Measurements from ENCODE around the gene BOLA2B. TPM values are rescaled to one million over a fixed set of nuclear protein-coding genes. Genes with fewer than 3 reads are reported as not detected.

Gene BOLA2B
- total and polyA plus RNA-seq, 2 of the 4 experiments (the other 2 are of a cell fraction), result 121 to 301 TPM

DNA sequence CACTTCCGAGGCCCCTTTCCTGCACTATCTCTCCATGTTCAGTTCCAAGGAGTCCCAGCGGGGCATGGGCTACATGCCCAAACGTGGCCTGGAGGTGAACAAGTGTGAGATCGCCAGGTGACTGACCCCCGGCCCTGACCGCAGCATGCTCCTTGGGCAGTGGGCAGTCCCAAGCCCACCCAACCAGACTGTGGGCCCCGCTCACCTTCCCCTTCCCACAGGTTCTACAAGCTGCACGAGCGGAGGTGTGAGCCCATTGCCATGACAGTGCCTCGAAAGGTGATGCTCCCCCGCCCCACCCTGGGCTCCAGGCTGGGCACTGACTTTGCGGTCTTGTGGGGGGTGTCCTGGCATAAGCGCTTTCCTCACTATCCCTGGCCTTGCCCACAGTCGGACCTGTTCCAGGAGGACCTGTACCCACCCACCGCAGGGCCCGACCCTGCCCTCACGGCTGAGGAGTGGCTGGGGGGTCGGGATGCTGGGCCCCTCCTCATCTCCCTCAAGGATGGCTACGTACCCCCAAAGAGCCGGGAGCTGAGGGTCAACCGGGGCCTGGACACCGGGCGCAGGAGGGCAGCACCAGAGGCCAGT lies 5.4 kb downstream of the BOLA2B start:
- Histone ChIP-seq H3K79me1 (ENCODE audit: low read depth in 1 of 2, low read length in 2 of 2) (peaks cover 0 to 7% of the 10 kb centered on the region in 2 experiments; a peak in 2 of 4 replicates), H3K27me3 (ENCODE audit: control insufficient read depth, insufficient read depth, low read length) (no peaks in the 10 kb centered on the region), H2BK20ac (ENCODE audit: low read depth, low read length) (no peak overlapping the region), H3K27ac (ENCODE audit: insufficient read depth, low read length) (no peak overlapping the region), H3K18ac (ENCODE audit: low read depth, low read length) (no peak overlapping the region), H4K5ac (ENCODE audit: low read depth, low read length) (no peak overlapping the region), H2BK15ac (ENCODE audit: low read depth, low read length) (no peak overlapping the region), H3K4me3 (ENCODE audit: insufficient read depth, low read depth, low read length) (no peak overlapping the region), H3K4ac (ENCODE audit: low read depth, low read length) (no peak overlapping the region), H3K14ac (replicated peaks; ENCODE audit: low read depth, low read length) (no peak overlapping the region), H4K8ac (ENCODE audit: low read depth in 2 of 2, low read length in 2 of 2) (no peak overlapping the region), H3K9me3 (ENCODE audit: control insufficient read depth, insufficient read depth, low read length) (no peaks in the 10 kb centered on the region), H4K91ac (ENCODE audit: insufficient read depth, low read depth, low read length) (no peak overlapping the region), H2AK5ac (ENCODE audit: low read depth, low read length) (no peak overlapping the region), H2AK9ac (replicated peaks; ENCODE audit: low read depth, low read length, poor library complexity) (no peak overlapping the region), H4K20me1 (ENCODE audit: insufficient read depth, low read length) (no peaks in the 10 kb centered on the region), H2AFZ (replicated peaks; ENCODE audit: low read length, poor library complexity) (no peak overlapping the region), H3K9ac (ENCODE audit: low read depth, low read length) (no peak overlapping the region), H3K56ac (ENCODE audit: extremely low read depth, insufficient read depth, low read length) (no peak overlapping the region), H3K9me1 (ENCODE audit: insufficient read depth, low read length) (no peaks in the 10 kb centered on the region), H3K23ac (ENCODE audit: low read depth, low read length) (no peak overlapping the region), H2BK120ac (ENCODE audit: low read depth, low read length) (no peak overlapping the region), H3K36me3 (ENCODE audit: control insufficient read depth, insufficient read depth, low read length) (peaks cover 1% of the 10 kb centered on the region; the same call in 1 of the 2 replicates), H3K4me1 (ENCODE audit: control insufficient read depth, insufficient read depth, low read length) (peaks cover 2% of the 10 kb centered on the region; the same call in 1 of the 2 replicates), H3K4me2 (ENCODE audit: low read depth, low read length) (no peak overlapping the region), H2BK5ac (ENCODE audit: low read depth, low read length, poor library complexity, severe bottlenecking) (no peak overlapping the region)
- intact Hi-C loops (cut with micrococcal nuclease), result no loop called here
- ChIA-PET CTCF (no interaction called here), POLR2A (ENCODE audit: unreplicated experiment) (no interaction called here)
- TF ChIP-seq, protein P1, sequence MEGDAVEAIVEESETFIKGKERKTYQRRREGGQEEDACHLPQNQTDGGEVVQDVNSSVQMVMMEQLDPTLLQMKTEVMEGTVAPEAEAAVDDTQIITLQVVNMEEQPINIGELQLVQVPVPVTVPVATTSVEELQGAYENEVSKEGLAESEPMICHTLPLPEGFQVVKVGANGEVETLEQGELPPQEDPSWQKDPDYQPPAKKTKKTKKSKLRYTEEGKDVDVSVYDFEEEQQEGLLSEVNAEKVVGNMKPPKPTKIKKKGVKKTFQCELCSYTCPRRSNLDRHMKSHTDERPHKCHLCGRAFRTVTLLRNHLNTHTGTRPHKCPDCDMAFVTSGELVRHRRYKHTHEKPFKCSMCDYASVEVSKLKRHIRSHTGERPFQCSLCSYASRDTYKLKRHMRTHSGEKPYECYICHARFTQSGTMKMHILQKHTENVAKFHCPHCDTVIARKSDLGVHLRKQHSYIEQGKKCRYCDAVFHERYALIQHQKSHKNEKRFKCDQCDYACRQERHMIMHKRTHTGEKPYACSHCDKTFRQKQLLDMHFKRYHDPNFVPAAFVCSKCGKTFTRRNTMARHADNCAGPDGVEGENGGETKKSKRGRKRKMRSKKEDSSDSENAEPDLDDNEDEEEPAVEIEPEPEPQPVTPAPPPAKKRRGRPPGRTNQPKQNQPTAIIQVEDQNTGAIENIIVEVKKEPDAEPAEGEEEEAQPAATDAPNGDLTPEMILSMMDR (conservative IDR thresholded peaks at IDR 0.05; ENCODE audit: low read depth, low read length), result no peak
- no peak for TF ChIP-seq POLR2A (IDR thresholded peaks at IDR 0.05; ENCODE audit: low read depth, low read length)
- TF ChIP-seq, protein P2, sequence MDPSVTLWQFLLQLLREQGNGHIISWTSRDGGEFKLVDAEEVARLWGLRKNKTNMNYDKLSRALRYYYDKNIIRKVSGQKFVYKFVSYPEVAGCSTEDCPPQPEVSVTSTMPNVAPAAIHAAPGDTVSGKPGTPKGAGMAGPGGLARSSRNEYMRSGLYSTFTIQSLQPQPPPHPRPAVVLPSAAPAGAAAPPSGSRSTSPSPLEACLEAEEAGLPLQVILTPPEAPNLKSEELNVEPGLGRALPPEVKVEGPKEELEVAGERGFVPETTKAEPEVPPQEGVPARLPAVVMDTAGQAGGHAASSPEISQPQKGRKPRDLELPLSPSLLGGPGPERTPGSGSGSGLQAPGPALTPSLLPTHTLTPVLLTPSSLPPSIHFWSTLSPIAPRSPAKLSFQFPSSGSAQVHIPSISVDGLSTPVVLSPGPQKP (IDR thresholded peaks at IDR 0.05; ENCODE audit: borderline replicate concordance, low read depth, low read length), result no peak
- TF ChIP-seq, protein P3, sequence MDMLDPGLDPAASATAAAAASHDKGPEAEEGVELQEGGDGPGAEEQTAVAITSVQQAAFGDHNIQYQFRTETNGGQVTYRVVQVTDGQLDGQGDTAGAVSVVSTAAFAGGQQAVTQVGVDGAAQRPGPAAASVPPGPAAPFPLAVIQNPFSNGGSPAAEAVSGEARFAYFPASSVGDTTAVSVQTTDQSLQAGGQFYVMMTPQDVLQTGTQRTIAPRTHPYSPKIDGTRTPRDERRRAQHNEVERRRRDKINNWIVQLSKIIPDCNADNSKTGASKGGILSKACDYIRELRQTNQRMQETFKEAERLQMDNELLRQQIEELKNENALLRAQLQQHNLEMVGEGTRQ (IDR thresholded peaks at IDR 0.05; ENCODE audit: low read depth, low read length), result no peak
- TF ChIP-seq RFX5 (IDR thresholded peaks at IDR 0.05; ENCODE audit: low read depth, low read length), result no peak
- TF ChIP-seq NFE2L2 (IDR thresholded peaks at IDR 0.05; ENCODE audit: low read depth, low read length), result no peak
- no peak for TF ChIP-seq BHLHE40 (IDR thresholded peaks at IDR 0.05; ENCODE audit: low read depth, low read length)
- no peak for TF ChIP-seq SMC3 (IDR thresholded peaks at IDR 0.05; ENCODE audit: low read depth, low read length)
- no peak for TF ChIP-seq MAZ (IDR thresholded peaks at IDR 0.05; ENCODE audit: borderline replicate concordance, low read depth, low read length)
- no peak for TF ChIP-seq MAFK (IDR thresholded peaks at IDR 0.05; ENCODE audit: low read depth, low read length)
- no peak for TF ChIP-seq CHD1 (IDR thresholded peaks at IDR 0.05; ENCODE audit: low read depth, low read length)
- no peak for TF ChIP-seq MXI1 (IDR thresholded peaks at IDR 0.05; ENCODE audit: borderline replicate concordance, low read depth, low read length)
- no peak for TF ChIP-seq CEBPB (IDR thresholded peaks at IDR 0.05; ENCODE audit: low read depth, low read length)
- DNase-seq (no peak), ATAC-seq (ENCODE audit: low read depth) (no peak)
- no TSS peak for BruUV-seq (replicated peaks)
- 88% methylated on average over 8 of the region's 23 CpGs; no CpG with 5 or more reads in 1 of the 2 experiments for WGBS, 2 experiments (ENCODE audit: extremely low coverage in 2 of 2, insufficient read length in 1 of 2)
- dilution Hi-C loops (cut with HindIII; ENCODE audit: low sequenced_read_pairs, unreplicated experiment), result no loop called here
- in situ Hi-C loops (cut with MboI; ENCODE audit: low sequenced_read_pairs), result loop anchor here (25.0 kb wide), 1 partner anchor 224 kb away; the partner anchor contains the start of gene ZNF771

All from IMR-90 (cell line).